Measurements from ENCODE around the gene PIR.

The PIR gene

GRCh38 chrX:15483891-15484290, 9.2 kb downstream of the PIR start:
- no peak for DNase-seq (ENCODE audit: low read depth in 3 of 3)

GRCh38 chrX:15475486-15475885, 17.6 kb downstream of the PIR start:
- DNase-seq (ENCODE audit: low read depth in 3 of 3), result no peak

- no peak for DNase-seq (ENCODE audit: low read depth in 3 of 3)
Measured at GRCh38 chrX:15475021-15475420, 18.1 kb downstream of the PIR start.

- no peak for DNase-seq (ENCODE audit: low read depth in 3 of 3)
Measured at GRCh38 chrX:15474028-15474427, 19.1 kb downstream of the PIR start.

- no peak for DNase-seq (ENCODE audit: low read depth in 3 of 3)
Measured at GRCh38 chrX:15472531-15472930, 20.6 kb downstream of the PIR start.

GRCh38 chrX:15471028-15471427, 22.1 kb downstream of the PIR start:
- DNase-seq (ENCODE audit: low read depth in 3 of 3), result peak; percentile 22 to 44 (median 23)

GRCh38 chrX:15469613-15470012, 23.5 kb downstream of the PIR start:
- DNase-seq (ENCODE audit: low read depth in 3 of 3), result no peak

GRCh38 chrX:15468036-15468435, 25.1 kb downstream of the PIR start:
- DNase-seq (ENCODE audit: low read depth in 3 of 3), result no peak

- peak in 1 of 3 experiments; percentile 1 for DNase-seq (ENCODE audit: low read depth in 3 of 3)
Measured at GRCh38 chrX:15465896-15466651, 27.1 kb downstream of the PIR start.

- no peak for DNase-seq (ENCODE audit: low read depth in 3 of 3)
Measured at GRCh38 chrX:15465347-15465746, 27.8 kb downstream of the PIR start.

- DNase-seq (ENCODE audit: low read depth in 3 of 3), result no peak
Measured at GRCh38 chrX:15464704-15465103, 28.4 kb downstream of the PIR start.

- DNase-seq (ENCODE audit: low read depth in 3 of 3), result no peak
Measured at GRCh38 chrX:15451913-15452312, 41.2 kb downstream of the PIR start.

GRCh38 chrX:15448010-15448639, 45.0 kb downstream of the PIR start:
- DNase-seq (ENCODE audit: low read depth in 3 of 3), result no peak

- DNase-seq (ENCODE audit: low read depth in 3 of 3), result no peak
Measured at GRCh38 chrX:15441464-15441863, 51.7 kb downstream of the PIR start.

GRCh38 chrX:15438332-15438731, 54.8 kb downstream of the PIR start:
- DNase-seq (ENCODE audit: low read depth in 3 of 3), result no peak

- DNase-seq (ENCODE audit: low read depth in 3 of 3), result no peak
Measured at GRCh38 chrX:15437724-15438123, 55.4 kb downstream of the PIR start.

GRCh38 chrX:15435836-15436619, 57.1 kb downstream of the PIR start:
- DNase-seq (ENCODE audit: low read depth in 3 of 3), result no peak

GRCh38 chrX:15434205-15434604, 58.9 kb downstream of the PIR start:
- no peak for DNase-seq (ENCODE audit: low read depth in 3 of 3)

- DNase-seq (ENCODE audit: low read depth in 3 of 3), result no peak
Measured at GRCh38 chrX:15430584-15430983, 62.5 kb downstream of the PIR start.

- DNase-seq (ENCODE audit: low read depth in 3 of 3), result no peak
Measured at GRCh38 chrX:15430076-15430475, 63.1 kb downstream of the PIR start.

- no peak for DNase-seq (ENCODE audit: low read depth in 3 of 3)
Measured at GRCh38 chrX:15425024-15425423, 68.1 kb downstream of the PIR start.

GRCh38 chrX:15418707-15419181, 74.4 kb downstream of the PIR start:
- no peak for DNase-seq (ENCODE audit: low read depth in 3 of 3)
